DMS53 treated with DMSO at 0.1 percent for 48 hours (cell line): ENCODE measurements around the gene UGT3A2.
"Not testable (repeated sequence)": the region's sequence is repeated elsewhere in the genome, so short reads cannot be mapped to it uniquely, and the experiment has no call there.

Experiments used
- DNase-seq: peaks from one replicate; lab custom pipeline; 2025; ENCODE audit not compliant: unreplicated experiment; lab: John Stamatoyannopoulos, UW

The UGT3A2 gene

GRCh38 chr5:36054647-36055046, 12.0 kb downstream of the UGT3A2 start:
- DNase-seq, result no peak

GRCh38 chr5:36052538-36052937, 14.1 kb downstream of the UGT3A2 start:
- DNase-seq, result no peak

GRCh38 chr5:36049949-36050348, 16.7 kb downstream of the UGT3A2 start:
- DNase-seq, result no peak

GRCh38 chr5:36047384-36048160, 19.1 kb downstream of the UGT3A2 start:
- no peak for DNase-seq

GRCh38 chr5:36045895-36046294, 20.8 kb downstream of the UGT3A2 start:
- DNase-seq, result no peak

- DNase-seq, result no peak
Observed at GRCh38 chr5:36041537-36041845, 25.2 kb downstream of the UGT3A2 start.

- peak; percentile 94 for DNase-seq
Observed at GRCh38 chr5:36040651-36041536, 25.8 kb downstream of the UGT3A2 start.

- no peak for DNase-seq
Observed at GRCh38 chr5:36035696-36036095, 31.0 kb downstream of the UGT3A2 start.

GRCh38 chr5:36034536-36035134, 32.0 kb downstream of the UGT3A2 start:
- DNase-seq, result not testable (repeated sequence)

- no peak for DNase-seq
Observed at GRCh38 chr5:36033486-36033885, 33.2 kb downstream of the UGT3A2 start.

GRCh38 chr5:36033047-36033446, 33.6 kb downstream of the UGT3A2 start:
- no peak for DNase-seq

GRCh38 chr5:36031223-36031622, 35.5 kb downstream of the UGT3A2 start:
- no peak for DNase-seq

- no peak for DNase-seq
Observed at GRCh38 chr5:36029914-36030313, 36.8 kb downstream of the UGT3A2 start.

GRCh38 chr5:36028816-36029465, 37.7 kb downstream of the UGT3A2 start:
- no peak for DNase-seq

GRCh38 chr5:36027711-36028110, 39.0 kb downstream of the UGT3A2 start:
- DNase-seq, result no peak

GRCh38 chr5:36026706-36027465, 39.8 kb downstream of the UGT3A2 start:
- DNase-seq, result no peak

- not testable (repeated sequence) for DNase-seq
Observed at GRCh38 chr5:36022246-36022645, 44.4 kb downstream of the UGT3A2 start.

GRCh38 chr5:36019584-36019983, 47.1 kb downstream of the UGT3A2 start:
- DNase-seq, result not testable (repeated sequence)

GRCh38 chr5:36017622-36018021, 49.1 kb downstream of the UGT3A2 start:
- no peak for DNase-seq

GRCh38 chr5:36017004-36017403, 49.7 kb downstream of the UGT3A2 start:
- no peak for DNase-seq

- no peak for DNase-seq
Observed at GRCh38 chr5:36013182-36013581, 53.5 kb downstream of the UGT3A2 start.
